AG08396 (cell line): ENCODE measurements around the gene MTR.
A peak's percentile ranks its signal among the peaks of the same experiment; 100 is the strongest.
"Not testable (repeated sequence)": the region's sequence is repeated elsewhere in the genome, so short reads cannot be mapped to it uniquely, and the experiment has no call there.

ENCODE experiments used
- DNase-seq: peaks from one replicate; pipeline ENCODE4 v3.0.0; 2012; ENCODE audit warnings: low spot score, mixed read lengths

The MTR gene

DNA sequence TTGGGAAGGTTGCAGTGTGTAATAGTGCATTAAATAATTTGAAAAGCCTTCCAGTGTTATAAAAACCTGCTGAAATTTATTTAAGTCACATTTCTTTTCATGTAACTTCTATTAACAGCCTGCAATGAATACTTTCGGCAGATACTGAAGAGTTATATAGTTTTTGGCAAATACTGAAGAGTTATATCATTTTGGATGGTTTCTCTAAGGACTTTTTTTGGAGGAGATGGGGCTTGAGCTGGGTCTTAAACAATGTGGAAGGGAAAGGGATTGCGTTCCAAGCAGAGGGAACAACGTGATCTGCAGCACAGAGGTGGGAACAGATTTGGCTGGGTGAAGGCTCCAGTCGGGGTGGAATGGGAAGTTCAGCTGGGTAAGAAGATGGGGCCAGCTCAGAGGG lies 39.8 kb downstream of the MTR start:
- no peak for DNase-seq

- DNase-seq, result no peak
Observed at GRCh38 chr1:236835491-236835890, 40.4 kb downstream of the MTR start.

DNA sequence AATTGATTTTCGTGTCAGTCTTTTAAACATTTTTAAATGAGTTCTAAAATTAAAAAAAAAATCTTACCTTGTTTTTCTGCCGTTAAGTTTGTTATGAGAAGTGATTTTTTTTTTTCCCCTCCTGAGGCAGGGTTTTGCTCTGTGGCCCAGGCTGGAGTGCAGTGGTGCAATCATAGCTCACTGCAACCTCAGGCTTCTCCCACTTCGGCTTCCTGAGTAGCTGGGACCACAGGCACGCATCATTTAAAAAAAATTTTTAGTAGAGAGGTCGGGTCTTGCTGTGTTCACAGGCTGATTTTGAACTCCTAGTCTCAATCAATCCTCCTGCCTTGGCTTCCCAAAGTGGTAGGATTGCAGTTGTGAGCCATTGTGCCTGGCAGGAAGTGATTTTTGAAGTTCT lies 41.1 kb downstream of the MTR start:
- no peak for DNase-seq

- no peak for DNase-seq
Observed at GRCh38 chr1:236837115-236837514, 42.0 kb downstream of the MTR start.

DNA sequence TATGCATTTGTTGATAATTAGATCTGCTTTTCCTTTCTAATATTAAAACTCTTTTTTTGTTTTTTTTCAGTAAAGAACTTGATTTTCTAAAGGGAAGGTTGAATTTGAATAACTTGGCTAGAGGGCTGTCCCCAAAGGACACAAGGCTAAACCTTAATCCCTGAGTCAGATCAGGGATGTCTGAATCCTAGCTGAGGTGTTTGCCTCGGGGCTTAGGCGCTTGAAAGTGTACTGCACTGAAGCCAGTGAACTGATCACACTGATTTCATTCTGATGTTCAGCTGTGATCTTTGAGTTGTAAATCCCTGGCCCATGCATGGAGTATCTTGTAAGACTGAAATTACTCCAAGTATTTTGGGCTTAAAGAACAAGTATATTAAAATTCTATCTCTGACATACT lies 42.8 kb downstream of the MTR start:
- no peak for DNase-seq

DNA sequence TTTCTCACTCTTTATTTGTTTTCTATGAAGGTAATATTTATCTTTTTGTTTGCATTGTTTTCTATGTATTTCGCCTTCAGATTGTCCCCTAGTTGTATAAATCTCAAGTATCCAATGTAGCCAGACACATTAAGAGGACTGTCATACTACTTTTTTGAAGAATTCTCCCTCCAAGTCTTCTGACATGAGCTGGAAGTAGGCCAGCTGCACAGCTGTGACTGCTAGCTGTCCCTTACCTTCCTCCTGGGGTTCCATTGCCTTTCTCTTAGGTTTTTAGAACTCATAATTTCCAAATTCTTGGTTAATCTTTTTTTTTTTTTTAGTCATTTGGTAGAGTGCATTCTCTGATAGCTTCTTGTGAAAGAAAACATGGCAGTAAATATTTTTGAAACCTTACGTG lies 46.2 kb downstream of the MTR start:
- no peak for DNase-seq

DNA sequence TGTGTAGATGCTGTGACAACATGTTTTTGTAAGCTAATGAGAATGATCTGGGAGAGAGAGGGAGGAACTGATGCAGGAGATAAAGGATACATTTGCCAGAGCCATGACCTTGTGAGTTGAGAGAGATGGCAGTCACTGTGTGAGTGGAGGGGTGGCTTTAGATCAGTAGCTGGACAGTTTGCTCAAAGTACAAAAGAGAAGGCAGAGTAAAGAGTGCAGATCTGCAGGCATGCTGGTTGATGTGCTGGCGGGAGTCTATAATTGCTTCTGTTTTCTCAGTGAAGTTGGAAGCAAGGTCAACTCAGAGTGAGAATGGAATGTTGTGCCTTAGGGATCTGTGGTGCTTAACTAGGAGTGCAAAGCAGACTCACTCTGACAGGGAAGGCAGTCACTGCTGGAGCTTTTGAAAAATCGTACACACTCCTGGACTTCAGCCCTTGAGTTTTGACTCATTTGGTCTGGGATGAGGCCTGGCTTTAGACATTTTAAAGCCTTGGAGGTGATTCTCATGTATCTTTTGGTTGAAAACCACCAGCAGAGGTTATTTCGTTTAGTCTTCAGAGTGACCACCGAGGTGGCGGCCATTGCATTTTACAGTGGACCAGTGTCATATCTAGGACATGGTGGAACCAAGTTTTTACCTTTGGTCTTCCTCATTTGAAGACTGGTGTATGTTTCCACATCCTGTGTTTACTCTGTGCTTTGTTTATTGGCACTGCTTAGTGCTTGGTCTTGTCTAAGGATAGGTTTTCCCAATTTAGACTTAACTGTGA lies 49.6 kb downstream of the MTR start:
- peak; percentile 58 for DNase-seq

DNA sequence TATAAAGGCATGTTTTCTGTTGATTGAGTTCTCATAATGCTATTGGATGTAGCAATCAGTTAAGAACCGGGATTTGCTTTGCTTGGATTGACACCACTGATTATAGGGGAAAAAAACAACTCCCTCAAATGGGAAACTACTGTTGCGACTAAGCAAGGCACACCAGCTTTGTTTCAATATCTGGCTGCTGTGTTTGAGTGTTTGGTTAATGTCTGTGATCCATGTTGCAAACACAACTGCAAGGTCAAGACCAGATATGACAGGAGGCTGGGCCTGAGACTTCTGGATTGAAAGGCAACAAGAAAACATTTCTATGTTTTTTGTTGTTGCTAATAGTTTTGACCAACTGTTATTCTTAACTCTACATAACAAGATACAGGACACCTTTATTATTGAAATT lies 50.7 kb downstream of the MTR start:
- no peak for DNase-seq

DNA sequence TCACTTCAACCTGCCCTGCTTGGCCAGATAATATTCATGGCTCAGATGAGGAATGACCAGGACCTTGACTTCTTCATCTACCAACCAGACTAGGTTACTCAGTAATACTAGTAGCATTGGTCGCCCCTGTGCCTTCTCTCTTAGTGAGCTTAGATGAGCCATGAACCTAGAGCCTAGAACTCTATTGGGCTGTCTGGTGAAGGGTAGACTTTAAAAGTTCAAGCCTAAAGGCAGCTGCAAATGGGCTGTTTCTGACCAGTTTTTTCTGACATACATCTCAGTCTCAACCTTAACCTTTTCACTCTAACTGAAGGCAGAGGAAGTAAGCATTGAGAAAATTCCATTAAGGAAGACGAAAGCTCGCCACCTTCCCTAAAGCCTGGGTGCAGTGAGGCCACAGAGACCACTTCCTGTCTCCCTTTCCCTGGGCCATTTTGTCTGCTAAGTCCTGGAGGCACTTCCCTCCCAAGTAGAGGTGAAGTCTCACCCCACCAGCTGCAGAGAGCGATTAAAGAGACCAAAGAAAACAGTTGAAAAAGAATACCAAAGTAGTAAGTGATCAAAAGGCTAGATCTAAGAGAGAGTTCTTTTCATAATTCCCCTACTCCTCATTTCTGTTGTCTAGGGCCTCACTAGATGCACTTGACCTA lies 53.3 kb downstream of the MTR start:
- DNase-seq, result no peak

GRCh38 chr1:236850077-236850979 lies 55.2 kb downstream of the MTR start:
- DNase-seq, result no peak

DNA sequence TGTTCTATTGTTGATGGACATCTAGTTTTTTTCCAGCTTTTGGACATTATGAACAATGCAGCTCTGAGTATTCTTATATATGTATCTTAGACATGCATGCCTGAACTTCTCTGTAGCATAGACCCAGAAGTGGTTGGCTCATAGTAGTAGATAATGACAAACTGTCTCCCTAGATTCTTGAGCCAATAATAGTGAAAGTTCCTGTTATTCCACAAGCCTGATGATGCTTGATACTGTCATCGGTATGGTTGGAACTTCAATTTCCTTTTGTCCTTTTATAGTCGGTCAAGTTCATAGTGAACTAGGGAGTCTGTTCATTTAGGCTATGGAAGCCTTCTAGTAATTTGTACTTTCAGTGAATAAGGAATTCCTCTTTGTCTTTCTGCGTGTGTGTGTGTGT lies 56.8 kb downstream of the MTR start:
- no peak for DNase-seq

DNA sequence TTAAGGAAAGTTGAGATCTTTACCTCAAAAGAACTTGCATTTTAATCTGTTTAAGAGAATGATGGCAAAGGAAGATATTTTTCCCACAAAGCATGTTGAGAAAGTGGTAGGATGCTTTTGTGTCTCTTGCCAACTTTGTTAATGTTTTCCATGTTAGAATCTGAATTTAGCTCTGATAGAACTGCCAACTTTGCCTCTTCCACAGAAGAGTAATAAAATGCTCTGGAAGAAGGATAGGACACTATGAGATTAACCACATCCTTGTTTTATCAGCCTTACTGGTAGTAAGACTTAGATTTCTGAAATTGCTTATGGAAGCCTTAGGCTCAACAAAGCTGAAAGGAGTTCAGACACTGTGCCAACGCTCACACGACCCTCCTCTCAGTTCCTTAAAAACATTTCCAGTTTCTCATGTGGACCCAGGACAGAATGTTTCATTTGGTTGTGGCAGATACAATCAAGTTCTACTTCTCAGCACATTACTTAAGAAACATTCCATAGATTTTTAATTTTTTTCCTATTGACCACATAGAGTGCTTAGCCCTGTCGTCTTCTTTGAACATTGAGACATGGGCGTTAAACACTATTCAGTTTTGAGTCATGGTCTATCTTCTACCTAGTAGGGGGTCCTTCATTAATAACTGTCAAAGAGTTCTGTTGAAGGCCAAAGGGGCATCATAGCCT lies 59.0 kb downstream of the MTR start:
- DNase-seq, result no peak

GRCh38 chr1:236854605-236854983 lies 59.5 kb downstream of the MTR start:
- peak; percentile 23 for DNase-seq

DNA sequence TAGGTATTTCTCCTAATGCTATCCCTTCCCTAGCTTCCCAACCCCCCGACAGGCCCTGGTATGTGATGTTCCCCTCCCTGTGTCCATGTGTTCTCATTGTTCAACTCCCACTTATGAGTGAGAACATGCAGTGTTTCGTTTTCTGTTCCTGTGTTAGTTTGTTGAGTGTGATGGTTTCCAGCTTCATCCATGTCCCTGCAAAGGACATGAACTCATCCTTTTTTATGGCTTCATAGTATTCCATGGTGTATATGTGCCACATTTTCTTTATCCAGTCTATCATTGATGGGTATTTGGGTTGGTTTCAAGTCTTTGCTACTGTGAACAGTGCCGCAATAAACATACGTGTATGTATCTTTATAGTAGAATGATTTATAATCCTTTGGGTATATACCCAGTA lies 61.6 kb downstream of the MTR start:
- not testable (repeated sequence) for DNase-seq

- no peak for DNase-seq
Observed at GRCh38 chr1:236858165-236858564, 63.1 kb downstream of the MTR start.

DNA sequence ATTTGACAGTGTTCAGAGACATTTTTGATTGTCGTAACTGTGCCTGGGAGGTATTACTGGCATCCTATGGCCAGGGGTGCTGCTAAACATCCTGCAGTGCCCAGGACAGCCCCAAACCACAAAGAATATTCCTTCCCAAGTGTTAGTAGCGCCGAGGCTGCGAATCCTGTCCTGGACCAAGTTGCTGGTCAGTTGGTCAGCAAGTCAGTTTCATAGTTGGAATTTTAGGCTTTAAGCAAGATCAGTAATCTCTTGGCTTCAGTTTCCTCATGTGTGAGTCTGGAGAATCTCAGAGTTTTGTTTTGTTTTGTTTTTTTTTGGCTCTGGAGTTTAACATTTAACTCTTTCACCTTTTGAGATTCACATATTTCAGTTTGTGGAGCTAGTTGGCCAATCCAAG lies 65.0 kb downstream of the MTR start:
- DNase-seq, result no peak

- no peak for DNase-seq
Observed at GRCh38 chr1:236860674-236861073, 65.6 kb downstream of the MTR start.

DNA sequence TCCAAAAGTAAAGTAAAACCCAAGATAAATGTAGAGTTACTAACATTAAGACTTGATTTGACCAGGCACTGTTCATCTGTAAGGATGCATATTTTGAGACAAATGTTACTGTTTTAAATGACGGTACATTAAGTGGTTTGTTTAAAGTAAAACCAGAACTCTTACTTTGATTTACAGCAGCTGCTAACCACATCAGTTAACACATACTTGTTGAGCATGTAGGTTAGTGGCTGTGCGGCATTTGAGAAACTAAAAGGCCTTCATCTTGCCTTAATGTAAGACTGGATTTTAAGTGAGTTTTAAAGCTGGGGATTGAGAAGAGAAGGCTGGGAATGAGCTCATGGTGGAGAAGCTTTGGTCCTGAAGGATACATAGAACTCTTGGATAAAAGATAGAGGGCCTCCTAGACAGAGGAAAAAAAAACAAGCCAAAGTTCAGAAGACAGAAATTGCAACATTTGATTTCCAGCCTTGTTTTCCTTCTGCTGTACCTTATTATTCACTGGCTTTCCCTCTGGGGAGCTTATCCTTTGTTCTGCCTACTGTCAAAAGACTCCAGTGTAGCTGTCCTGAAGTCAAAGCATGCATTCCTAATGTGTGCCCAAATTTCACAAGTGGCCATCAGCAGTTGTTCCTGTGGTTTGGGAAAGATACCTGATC lies 66.6 kb downstream of the MTR start:
- DNase-seq, result no peak

DNA sequence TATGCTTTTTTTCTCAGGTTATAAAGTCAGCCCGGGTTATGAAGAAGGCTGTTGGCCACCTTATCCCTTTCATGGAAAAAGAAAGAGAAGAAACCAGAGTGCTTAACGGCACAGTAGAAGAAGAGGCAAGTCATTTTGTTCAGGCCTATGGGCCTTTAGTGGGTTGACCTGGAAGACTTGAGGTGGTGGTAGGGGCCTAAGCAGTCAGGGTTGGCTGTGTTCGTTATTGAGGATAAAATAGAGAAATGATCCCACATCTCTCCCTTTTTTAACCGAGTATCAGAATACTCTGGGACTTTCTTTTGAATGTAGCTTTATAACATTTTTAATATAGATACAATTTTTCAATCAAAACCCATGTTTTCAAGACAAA lies 67.1 kb downstream of the MTR start:
- no peak for DNase-seq

DNA sequence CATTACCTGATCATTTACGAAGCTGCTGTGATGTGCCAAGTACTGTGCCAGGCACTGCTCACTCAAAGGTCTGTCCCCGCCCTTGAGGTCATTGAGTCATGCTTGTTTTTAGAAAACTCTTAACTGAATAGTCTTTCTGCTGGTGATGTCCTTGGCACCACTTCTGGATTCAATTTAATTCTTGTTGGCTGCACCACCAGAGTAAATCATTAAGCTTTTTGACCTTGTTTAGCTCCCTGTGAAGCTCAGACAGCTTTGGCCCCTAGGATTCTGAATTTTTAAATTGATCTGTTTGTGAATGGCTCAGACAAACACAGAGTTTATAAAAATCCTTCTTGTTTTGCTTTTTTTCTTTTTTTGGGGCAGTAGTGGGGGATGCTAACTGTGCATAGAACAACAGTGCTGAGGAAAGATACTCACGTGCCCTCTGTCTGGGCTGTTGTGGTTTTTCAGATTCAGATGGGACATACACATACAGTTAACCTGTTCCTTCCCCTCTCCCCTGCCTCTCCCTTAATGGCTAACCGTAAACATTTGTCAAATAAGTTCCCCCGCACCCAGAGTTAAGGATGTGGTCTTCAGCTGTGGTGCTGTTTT lies 67.6 kb downstream of the MTR start:
- DNase-seq, result no peak

- DNase-seq, result no peak
Observed at GRCh38 chr1:236864211-236864610, 69.1 kb downstream of the MTR start.
